Right ventricle myocardium inferior (tissue), 1 donor: Measurements from ENCODE around the gene VASP. TPM values are rescaled to one million over a fixed set of nuclear protein-coding genes. Genes with fewer than 3 reads are reported as not detected.
A peak's percentile ranks its signal among the peaks of the same experiment; 100 is the strongest.

Source experiments
- ATAC-seq: fragments of 200-7000 bp; cut with Tn5 transposase; one replicate; pipeline ENCODE4 v1.9.1; 2020; ENCODE audit warnings: mild to moderate bottlenecking, moderate library complexity
- DNase-seq: peaks from one replicate; pipeline ENCODE4 v3.0.0; 2021; ENCODE audit errors: missing footprints
- intact Hi-C: fragments of 100-400 bp; cut with DNase I; formaldehyde crosslinking; loops from one replicate; pipeline ENCODE4 v1.11.0; 2022
- total RNA-seq: library from RNA; stranded (reverse); fragmentation: NEBNext Ultra II Directional; extraction: Animal tissue kit (Norgen Biotek cat#: 25700); gene quantifications from one replicate; pipeline ENCODE4 v1.2.1, GENCODE V29; 2021
- donor health status: DM: no; HTN: yes; CAD: no; lungs with severe emphysema.

VASP gene
- total RNA-seq, 1 donor from 2014 or later: 49.0 TPM

GRCh38 chr19:45569619-45570421, 62.5 kb downstream of the VASP start:
- DNase-seq (peak; percentile 78), ATAC-seq (peak; percentile 63)

GRCh38 chr19:45571457-45572220, 64.4 kb downstream of the VASP start:
- intact Hi-C loops: loop anchor here (10.0 kb wide), 1 partner anchor 73 kb away; no protein-coding TSS in a partner anchor
- DNase-seq (no peak), ATAC-seq (peak; percentile 51)

More at GRCh38 chr19:45569619-45570421, 62.5 kb downstream of the VASP start:
- intact Hi-C loops: loop anchor here (10.0 kb wide), 1 partner anchor 75 kb away; no protein-coding TSS in a partner anchor

GRCh38 chr19:45574526-45574925, 67.2 kb downstream of the VASP start:
- intact Hi-C loops: loop anchor here (10.0 kb wide), 1 partner anchor 70 kb away; no protein-coding TSS in a partner anchor
- ATAC-seq: peak; percentile 4

GRCh38 chr19:45575216-45575615, 67.9 kb downstream of the VASP start:
- intact Hi-C loops: loop anchor here (10.0 kb wide), 1 partner anchor 70 kb away; no protein-coding TSS in a partner anchor
- no peak for DNase-seq
- no peak for ATAC-seq

More at GRCh38 chr19:45574526-45574925, 67.2 kb downstream of the VASP start:
- no peak for DNase-seq

Other genes with a start within 250 kb of the VASP start
- gene CKM, start 184.6 kb upstream of the VASP start, total RNA-seq: 5,817 TPM
- gene KLC3, start 166.7 kb upstream of the VASP start, total RNA-seq: not detected
- gene ERCC2, start 136.9 kb upstream of the VASP start, total RNA-seq: 12.7 TPM
- gene PPP1R13L, start 102.4 kb upstream of the VASP start, total RNA-seq: 182 TPM
- 8.5 TPM for gene POLR1G, start 100.8 kb upstream of the VASP start, total RNA-seq
- 166 TPM for gene ERCC1, start 83.6 kb upstream of the VASP start, total RNA-seq
- 0.32 TPM for gene FOSB, start 39.5 kb upstream of the VASP start, total RNA-seq
- 30.6 TPM for gene RTN2, start 10.4 kb upstream of the VASP start, total RNA-seq
- 0.65 TPM for gene PPM1N, start 9.0 kb upstream of the VASP start, total RNA-seq
- 24.5 TPM for gene OPA3, start 77.3 kb downstream of the VASP start, total RNA-seq
- gene GPR4, start 94.7 kb downstream of the VASP start, total RNA-seq: 5.4 TPM
- gene EML2, start 131.9 kb downstream of the VASP start, total RNA-seq: 39.1 TPM
- 5.0 TPM for gene GIPR, start 160.7 kb downstream of the VASP start, total RNA-seq
- 252 TPM for gene SNRPD2, start 184.5 kb downstream of the VASP start, total RNA-seq
- 1.5 TPM for gene QPCTL, start 185.2 kb downstream of the VASP start, total RNA-seq
- 13.1 TPM for gene FBXO46, start 223.4 kb downstream of the VASP start, total RNA-seq
- gene MEIOSIN, start 226.0 kb downstream of the VASP start, total RNA-seq: not detected